HL-60 (cell line): ENCODE measurements around the gene MAP3K19.

Experiments
- DNase-seq, 2 experiments: peaks; one replicate each; pipeline ENCODE4 v3.0.0-alpha.2; 2010 to 2020; ENCODE audit warnings: low read depth in 1 of 2, low spot score in 1 of 2
- H3K27ac ChIP-seq: fragments of 250-450 bp; sonication (Bioruptor Pico); replicated peaks from 2 replicates; pipeline ENCODE4 v1.5.1; 2020; ENCODE audit warnings: mild to moderate bottlenecking, moderate library complexity
- H3K27me3 ChIP-seq: fragments of 250-450 bp; sonication (Bioruptor Pico); 2 replicates; pipeline ENCODE4 v1.5.1; 2021; ENCODE audit warnings: mild to moderate bottlenecking, moderate library complexity; ENCODE audit not compliant: insufficient read depth, poor library complexity, severe bottlenecking
- H3K4me3 ChIP-seq: replicated peaks from 2 replicates; pipeline ENCODE4 v1.5.1; 2011; ENCODE audit warnings: mild to moderate bottlenecking, control low read depth, low read length; ENCODE audit not compliant: insufficient read depth
- GABPA ChIP-seq: IDR thresholded peaks from 2 replicates; pipeline ENCODE4 v1.6.1; 2012; ENCODE audit warnings: low read depth
- POLR2AphosphoS5 ChIP-seq: IDR thresholded peaks from 2 replicates; pipeline ENCODE4 v1.6.1; 2012; ENCODE audit warnings: low read depth
- SPI1 ChIP-seq: IDR thresholded peaks from 2 replicates; pipeline ENCODE4 v1.6.1; 2012; ENCODE audit warnings: low read depth, mild to moderate bottlenecking, borderline replicate concordance
- TF ChIP-seq, protein P1 (sequence below): IDR thresholded peaks from one replicate; pipeline ENCODE4 v1.5.1; 2011; ENCODE audit warnings: low read length, control low read depth, inconsistent platforms; ENCODE audit not compliant: insufficient read depth
- TF ChIP-seq, protein P2 (sequence below): IDR thresholded peaks from 2 replicates; pipeline ENCODE4 v1.6.1; 2012; ENCODE audit warnings: low read depth; ENCODE audit not compliant: insufficient replicate concordance

Gene MAP3K19

DNA sequence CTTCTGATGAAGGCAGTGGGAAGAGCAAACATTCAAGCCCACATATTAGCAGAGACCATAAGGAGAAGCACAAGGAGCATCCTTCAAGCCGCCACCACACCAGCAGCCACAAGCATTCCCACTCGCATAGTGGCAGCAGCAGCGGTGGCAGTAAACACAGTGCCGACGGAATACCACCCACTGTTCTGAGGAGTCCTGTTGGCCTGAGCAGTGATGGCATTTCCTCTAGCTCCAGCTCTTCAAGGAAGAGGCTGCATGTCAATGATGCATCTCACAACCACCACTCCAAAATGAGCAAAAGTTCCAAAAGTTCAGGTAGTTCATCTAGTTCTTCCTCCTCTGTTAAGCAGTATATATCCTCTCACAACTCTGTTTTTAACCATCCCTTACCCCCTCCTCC lies 93.2 kb downstream of the MAP3K19 start:
- H3K4me3 ChIP-seq = no peak overlapping the region
- TF ChIP-seq, protein P1, sequence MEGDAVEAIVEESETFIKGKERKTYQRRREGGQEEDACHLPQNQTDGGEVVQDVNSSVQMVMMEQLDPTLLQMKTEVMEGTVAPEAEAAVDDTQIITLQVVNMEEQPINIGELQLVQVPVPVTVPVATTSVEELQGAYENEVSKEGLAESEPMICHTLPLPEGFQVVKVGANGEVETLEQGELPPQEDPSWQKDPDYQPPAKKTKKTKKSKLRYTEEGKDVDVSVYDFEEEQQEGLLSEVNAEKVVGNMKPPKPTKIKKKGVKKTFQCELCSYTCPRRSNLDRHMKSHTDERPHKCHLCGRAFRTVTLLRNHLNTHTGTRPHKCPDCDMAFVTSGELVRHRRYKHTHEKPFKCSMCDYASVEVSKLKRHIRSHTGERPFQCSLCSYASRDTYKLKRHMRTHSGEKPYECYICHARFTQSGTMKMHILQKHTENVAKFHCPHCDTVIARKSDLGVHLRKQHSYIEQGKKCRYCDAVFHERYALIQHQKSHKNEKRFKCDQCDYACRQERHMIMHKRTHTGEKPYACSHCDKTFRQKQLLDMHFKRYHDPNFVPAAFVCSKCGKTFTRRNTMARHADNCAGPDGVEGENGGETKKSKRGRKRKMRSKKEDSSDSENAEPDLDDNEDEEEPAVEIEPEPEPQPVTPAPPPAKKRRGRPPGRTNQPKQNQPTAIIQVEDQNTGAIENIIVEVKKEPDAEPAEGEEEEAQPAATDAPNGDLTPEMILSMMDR = no peak
- TF ChIP-seq POLR2AphosphoS5 (no peak), GABPA (no peak), SPI1 (no peak)
- TF ChIP-seq, protein P2, sequence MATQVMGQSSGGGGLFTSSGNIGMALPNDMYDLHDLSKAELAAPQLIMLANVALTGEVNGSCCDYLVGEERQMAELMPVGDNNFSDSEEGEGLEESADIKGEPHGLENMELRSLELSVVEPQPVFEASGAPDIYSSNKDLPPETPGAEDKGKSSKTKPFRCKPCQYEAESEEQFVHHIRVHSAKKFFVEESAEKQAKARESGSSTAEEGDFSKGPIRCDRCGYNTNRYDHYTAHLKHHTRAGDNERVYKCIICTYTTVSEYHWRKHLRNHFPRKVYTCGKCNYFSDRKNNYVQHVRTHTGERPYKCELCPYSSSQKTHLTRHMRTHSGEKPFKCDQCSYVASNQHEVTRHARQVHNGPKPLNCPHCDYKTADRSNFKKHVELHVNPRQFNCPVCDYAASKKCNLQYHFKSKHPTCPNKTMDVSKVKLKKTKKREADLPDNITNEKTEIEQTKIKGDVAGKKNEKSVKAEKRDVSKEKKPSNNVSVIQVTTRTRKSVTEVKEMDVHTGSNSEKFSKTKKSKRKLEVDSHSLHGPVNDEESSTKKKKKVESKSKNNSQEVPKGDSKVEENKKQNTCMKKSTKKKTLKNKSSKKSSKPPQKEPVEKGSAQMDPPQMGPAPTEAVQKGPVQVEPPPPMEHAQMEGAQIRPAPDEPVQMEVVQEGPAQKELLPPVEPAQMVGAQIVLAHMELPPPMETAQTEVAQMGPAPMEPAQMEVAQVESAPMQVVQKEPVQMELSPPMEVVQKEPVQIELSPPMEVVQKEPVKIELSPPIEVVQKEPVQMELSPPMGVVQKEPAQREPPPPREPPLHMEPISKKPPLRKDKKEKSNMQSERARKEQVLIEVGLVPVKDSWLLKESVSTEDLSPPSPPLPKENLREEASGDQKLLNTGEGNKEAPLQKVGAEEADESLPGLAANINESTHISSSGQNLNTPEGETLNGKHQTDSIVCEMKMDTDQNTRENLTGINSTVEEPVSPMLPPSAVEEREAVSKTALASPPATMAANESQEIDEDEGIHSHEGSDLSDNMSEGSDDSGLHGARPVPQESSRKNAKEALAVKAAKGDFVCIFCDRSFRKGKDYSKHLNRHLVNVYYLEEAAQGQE = no peak
- DNase-seq = no peak

DNA sequence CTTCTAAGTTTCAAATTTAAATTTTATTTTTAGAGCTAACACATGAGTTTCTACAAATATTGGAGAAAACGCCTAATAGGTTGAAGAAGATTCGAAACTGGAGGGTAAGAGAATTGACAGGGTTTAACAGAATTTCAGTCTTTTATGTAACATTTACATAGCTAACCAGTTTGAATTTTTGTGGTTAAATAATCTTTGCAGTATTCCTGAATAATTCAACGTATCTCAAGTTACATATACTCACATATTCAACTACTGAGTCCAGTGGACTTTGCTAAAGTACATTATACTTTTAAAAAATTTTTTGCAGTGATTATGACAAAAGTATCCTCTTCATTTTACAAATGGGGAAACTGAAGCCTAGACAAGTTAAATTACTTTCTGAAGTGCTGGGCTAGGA lies 94.6 kb downstream of the MAP3K19 start:
- H3K27me3 ChIP-seq = no peaks in the 10 kb centered on the region
- TF ChIP-seq, protein P1 = no peak
- TF ChIP-seq, protein P2 = no peak
- TF ChIP-seq GABPA (no peak), POLR2AphosphoS5 (no peak), SPI1 (no peak)
- no peak overlapping the region for H3K27ac ChIP-seq
- H3K4me3 ChIP-seq = no peak overlapping the region
- DNase-seq = no peak

More for the DNA sequence above, 93.2 kb downstream of the MAP3K19 start:
- no peak overlapping the region for H3K27ac ChIP-seq
- no peaks in the 10 kb centered on the region for H3K27me3 ChIP-seq

DNA sequence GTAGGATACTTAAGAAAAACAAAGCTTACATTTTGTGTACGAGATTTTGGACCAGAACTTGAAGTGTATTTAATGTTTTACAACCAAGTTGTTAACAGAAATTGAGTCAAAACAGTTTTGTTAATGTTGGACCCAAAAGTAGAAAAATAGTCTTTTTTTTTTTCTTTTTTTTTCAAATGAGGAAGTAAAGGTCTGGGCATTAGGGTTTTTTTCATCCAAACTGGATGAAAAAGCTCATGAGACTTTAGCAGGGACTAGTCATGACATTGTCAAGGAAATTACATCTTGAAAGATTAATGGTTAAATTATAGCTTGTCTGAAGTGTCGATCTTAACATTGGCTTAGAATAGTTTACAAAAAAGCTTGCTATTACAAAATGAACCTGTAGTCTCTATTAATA lies 96.4 kb downstream of the MAP3K19 start:
- Histone ChIP-seq H3K27ac (no peak overlapping the region), H3K27me3 (no peaks in the 10 kb centered on the region), H3K4me3 (no peak overlapping the region)
- TF ChIP-seq SPI1 (no peak), POLR2AphosphoS5 (no peak), GABPA (no peak)
- TF ChIP-seq, protein P1 = no peak
- TF ChIP-seq, protein P2 = no peak
- no peak for DNase-seq
